Suprapubic skin (tissue), 4 donors: ENCODE results near the gene ARMC10. TPM values are rescaled to one million over a fixed set of nuclear protein-coding genes. Genes with fewer than 3 reads are reported as not detected.

Experiments used
- DNase-seq, 2 donors: peaks; one replicate each; pipeline ENCODE4 v3.0.0-alpha.2; 2019; ENCODE audit warnings: low spot score in 2 of 2
- H3K27ac ChIP-seq: fragments of 200-600 bp; sonication (generic); one replicate; pipeline ENCODE4 v1.5.1; 2019
- H3K27me3 ChIP-seq: fragments of 200-600 bp; sonication (generic); one replicate; pipeline ENCODE4 v1.5.1; 2019
- H3K36me3 ChIP-seq: fragments of 200-600 bp; sonication (generic); one replicate; pipeline ENCODE4 v1.5.1; 2019
- H3K4me1 ChIP-seq: fragments of 200-600 bp; sonication (generic); one replicate; pipeline ENCODE4 v1.5.1; 2019
- H3K4me3 ChIP-seq: fragments of 200-600 bp; sonication (generic); one replicate; pipeline ENCODE4 v1.5.1; 2019; ENCODE audit warnings: mild to moderate bottlenecking
- H3K9me3 ChIP-seq: fragments of 200-600 bp; sonication (generic); one replicate; pipeline ENCODE4 v1.5.1; 2019
- CTCF ChIP-seq, 2 donors: fragments of 200-600 bp in 1 of 2; fragments of 450-650 bp in 1 of 2; sonication (generic) in 1 of 2; IDR thresholded peaks; one replicate each; pipeline ENCODE4 v1.5.1; 2016 to 2019; ENCODE audit warnings: antibody characterized with exemption in 2 of 2, mild to moderate bottlenecking in 1 of 2, moderate library complexity in 1 of 2
- EP300 ChIP-seq: sonication (generic); formaldehyde crosslinking; IDR thresholded peaks from one replicate; pipeline ENCODE4 v1.6.1; 2017; ENCODE audit warnings: antibody characterized with exemption
- POLR2A ChIP-seq, 2 donors: fragments of 450-650 bp; IDR thresholded peaks; one replicate each; pipeline ENCODE4 v1.6.1; 2017; ENCODE audit warnings: antibody characterized with exemption in 2 of 2, mild to moderate bottlenecking in 2 of 2, moderate library complexity in 2 of 2
- POLR2AphosphoS5 ChIP-seq, 3 donors: sonication (generic); formaldehyde crosslinking; IDR thresholded peaks; one replicate each; pipeline ENCODE4 v1.6.1; 2017; ENCODE audit warnings: antibody characterized with exemption in 3 of 3
- WGBS: methylation state at CpG from one replicate; pipeline ENCODE4 v1.1.5; 2018; 5-methylcytosine and 5-hydroxymethylcytosine counted together
- total RNA-seq, 4 donors: library from RNA; depleted of rRNA; stranded (reverse); fragments of >200 nt; gene quantifications; one replicate each; pipeline ENCODE4 v1.1.0, GENCODE V29; 2016

ARMC10 gene
- total RNA-seq, 4 donors from 2014 or later: 37.2 to 60.0 (median 50.0) TPM

GRCh38 chr7:103114576-103115008, 39.7 kb downstream of the ARMC10 start:
- Histone ChIP-seq H3K27me3 (no peaks in the 10 kb centered on the region), H3K4me1 (no peaks in the 10 kb centered on the region), H3K27ac (no peak overlapping the region), H3K9me3 (no peaks in the 10 kb centered on the region), H3K4me3 (no peak overlapping the region), H3K36me3 (peaks cover 3% of the 10 kb centered on the region)
- TF ChIP-seq POLR2A (IDR thresholded peaks at IDR 0.05) (no peak), EP300 (no peak), POLR2AphosphoS5 (IDR thresholded peaks at IDR 0.05) (no peak), CTCF (IDR thresholded peaks at IDR 0.05) (no peak)
- 69% methylated on average over 1 of the region's 1 CpG for WGBS
- no peak for DNase-seq

- H3K36me3 ChIP-seq: peaks cover 8% of the 10 kb centered on the region
- no peak for TF ChIP-seq CTCF (IDR thresholded peaks at IDR 0.05)
- no peak for TF ChIP-seq POLR2AphosphoS5 (IDR thresholded peaks at IDR 0.05)
- no peak for TF ChIP-seq POLR2A (IDR thresholded peaks at IDR 0.05)
- no peak for TF ChIP-seq EP300
- no peak for DNase-seq
- WGBS: 97% methylated on average over 4 of the region's 4 CpGs
- no peak overlapping the region for H3K27ac ChIP-seq
- no peaks in the 10 kb centered on the region for H3K27me3 ChIP-seq
- no peaks in the 10 kb centered on the region for H3K9me3 ChIP-seq
- no peak overlapping the region for H3K4me3 ChIP-seq
- no peaks in the 10 kb centered on the region for H3K4me1 ChIP-seq
These were observed 40.8 kb downstream of the ARMC10 start for GRCh38 chr7:103115771-103116170.

- no peak for DNase-seq
- Histone ChIP-seq H3K4me1 (no peaks in the 10 kb centered on the region), H3K36me3 (peaks cover 8% of the 10 kb centered on the region), H3K27me3 (no peaks in the 10 kb centered on the region), H3K27ac (no peak overlapping the region), H3K4me3 (no peak overlapping the region), H3K9me3 (no peaks in the 10 kb centered on the region)
- TF ChIP-seq CTCF (IDR thresholded peaks at IDR 0.05) (no peak), EP300 (no peak), POLR2AphosphoS5 (IDR thresholded peaks at IDR 0.05) (no peak), POLR2A (IDR thresholded peaks at IDR 0.05) (no peak)
- WGBS: 91% methylated on average over 1 of the region's 1 CpG
These were observed 41.6 kb downstream of the ARMC10 start for GRCh38 chr7:103116511-103116910.

GRCh38 chr7:103116991-103117390, 42.1 kb downstream of the ARMC10 start:
- Histone ChIP-seq H3K27ac (no peak overlapping the region), H3K4me3 (no peak overlapping the region), H3K4me1 (no peaks in the 10 kb centered on the region), H3K36me3 (peaks cover 8% of the 10 kb centered on the region), H3K9me3 (no peaks in the 10 kb centered on the region), H3K27me3 (no peaks in the 10 kb centered on the region)
- TF ChIP-seq CTCF (IDR thresholded peaks at IDR 0.05) (no peak), POLR2A (IDR thresholded peaks at IDR 0.05) (no peak), EP300 (no peak), POLR2AphosphoS5 (IDR thresholded peaks at IDR 0.05) (no peak)
- DNase-seq: no peak

GRCh38 chr7:103117465-103117864, 42.5 kb downstream of the ARMC10 start:
- peaks cover 11% of the 10 kb centered on the region for H3K36me3 ChIP-seq
- no peaks in the 10 kb centered on the region for H3K9me3 ChIP-seq
- no peak overlapping the region for H3K4me3 ChIP-seq
- H3K27me3 ChIP-seq: no peaks in the 10 kb centered on the region
- no peak for DNase-seq
- TF ChIP-seq EP300 (no peak), POLR2A (IDR thresholded peaks at IDR 0.05) (no peak), POLR2AphosphoS5 (IDR thresholded peaks at IDR 0.05) (no peak), CTCF (IDR thresholded peaks at IDR 0.05) (no peak)
- H3K27ac ChIP-seq: no peak overlapping the region
- WGBS: 83% methylated on average over 2 of the region's 2 CpGs
- no peaks in the 10 kb centered on the region for H3K4me1 ChIP-seq
